Fibroblast of skin of right biceps (primary cell): ENCODE measurements around the gene IL4I1.
A peak's percentile ranks its signal among the peaks of the same experiment; 100 is the strongest.

Experiments
- DNase-seq: peaks from one replicate; pipeline ENCODE4 v3.0.0-alpha.2; 2013

IL4I1 gene

GRCh38 chr19:49862391-49863253 lies 34.1 kb downstream of the IL4I1 start:
- no peak for DNase-seq

- DNase-seq: no peak
These were observed 34.9 kb downstream of the IL4I1 start for GRCh38 chr19:49861541-49862378.

GRCh38 chr19:49861107-49861506 lies 35.6 kb downstream of the IL4I1 start:
- no peak for DNase-seq

DNA sequence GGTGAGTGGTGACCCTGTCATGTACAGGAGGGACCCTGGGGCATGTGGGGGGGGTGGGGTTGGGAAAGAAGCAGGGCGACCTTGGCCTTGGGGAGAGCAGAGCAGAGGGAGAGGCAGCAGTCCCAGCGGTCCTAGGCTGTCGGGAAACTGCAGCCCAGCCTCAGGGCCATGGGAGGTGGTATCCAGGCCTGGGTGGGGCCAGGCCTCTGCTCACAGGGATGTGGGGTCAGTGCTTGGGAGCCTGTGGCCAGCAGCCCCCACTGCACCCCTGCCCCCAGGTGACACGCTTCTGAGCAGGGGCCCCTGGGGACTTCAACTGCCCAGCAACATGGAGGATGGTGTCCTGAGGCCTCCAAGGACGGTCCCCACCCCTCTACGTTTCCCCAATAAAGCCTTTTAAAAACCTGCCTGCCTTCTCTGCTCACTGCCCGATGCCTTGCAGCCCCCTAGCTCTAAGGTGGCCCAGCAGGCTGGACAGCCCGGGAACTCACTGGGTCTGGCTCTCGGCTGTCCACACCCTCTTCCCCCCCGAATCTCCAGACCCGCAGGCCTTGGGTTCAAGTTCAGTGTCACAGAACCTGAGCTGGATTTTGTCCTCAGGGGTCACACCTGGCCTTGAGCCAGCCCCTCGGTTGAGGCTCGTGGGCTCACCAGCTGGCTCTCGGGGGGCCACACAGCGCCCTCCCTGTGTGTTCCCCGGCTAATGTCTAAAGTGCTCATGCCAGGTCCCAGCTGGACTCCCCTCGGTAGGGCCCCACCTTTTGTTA lies 36.2 kb downstream of the IL4I1 start:
- no peak for DNase-seq

DNA sequence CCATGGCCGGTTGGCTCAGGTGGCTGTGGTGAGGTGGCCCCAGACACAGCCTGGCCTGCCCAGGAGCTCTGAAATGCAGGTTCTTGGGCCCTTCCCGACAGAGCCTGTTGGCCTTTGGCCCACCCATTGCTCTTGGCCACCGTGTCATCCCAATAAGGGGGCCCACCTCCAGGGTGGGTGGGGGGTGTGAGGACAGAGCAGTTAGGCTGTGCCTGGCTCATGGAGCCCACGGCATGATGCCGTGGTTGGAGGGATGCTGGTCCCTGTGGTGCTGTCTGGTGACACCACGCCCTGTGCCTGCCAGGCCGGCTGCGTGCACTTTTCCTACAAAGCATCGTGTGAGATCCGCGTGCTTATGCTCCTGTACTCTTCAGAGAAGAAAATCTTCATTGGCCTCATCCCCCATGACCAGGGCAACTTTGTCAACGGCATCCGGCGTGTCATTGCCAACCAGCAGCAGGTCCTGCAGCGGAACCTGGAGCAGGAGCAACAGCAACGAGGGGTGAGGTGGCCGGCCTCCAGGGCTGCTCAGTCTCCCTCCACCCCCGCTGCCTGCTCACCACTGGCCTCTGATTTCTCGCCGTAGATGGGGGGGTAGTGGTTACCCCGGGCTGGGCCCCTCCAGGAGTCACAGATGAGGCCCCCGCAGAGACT lies 36.9 kb downstream of the IL4I1 start:
- DNase-seq: no peak

DNA sequence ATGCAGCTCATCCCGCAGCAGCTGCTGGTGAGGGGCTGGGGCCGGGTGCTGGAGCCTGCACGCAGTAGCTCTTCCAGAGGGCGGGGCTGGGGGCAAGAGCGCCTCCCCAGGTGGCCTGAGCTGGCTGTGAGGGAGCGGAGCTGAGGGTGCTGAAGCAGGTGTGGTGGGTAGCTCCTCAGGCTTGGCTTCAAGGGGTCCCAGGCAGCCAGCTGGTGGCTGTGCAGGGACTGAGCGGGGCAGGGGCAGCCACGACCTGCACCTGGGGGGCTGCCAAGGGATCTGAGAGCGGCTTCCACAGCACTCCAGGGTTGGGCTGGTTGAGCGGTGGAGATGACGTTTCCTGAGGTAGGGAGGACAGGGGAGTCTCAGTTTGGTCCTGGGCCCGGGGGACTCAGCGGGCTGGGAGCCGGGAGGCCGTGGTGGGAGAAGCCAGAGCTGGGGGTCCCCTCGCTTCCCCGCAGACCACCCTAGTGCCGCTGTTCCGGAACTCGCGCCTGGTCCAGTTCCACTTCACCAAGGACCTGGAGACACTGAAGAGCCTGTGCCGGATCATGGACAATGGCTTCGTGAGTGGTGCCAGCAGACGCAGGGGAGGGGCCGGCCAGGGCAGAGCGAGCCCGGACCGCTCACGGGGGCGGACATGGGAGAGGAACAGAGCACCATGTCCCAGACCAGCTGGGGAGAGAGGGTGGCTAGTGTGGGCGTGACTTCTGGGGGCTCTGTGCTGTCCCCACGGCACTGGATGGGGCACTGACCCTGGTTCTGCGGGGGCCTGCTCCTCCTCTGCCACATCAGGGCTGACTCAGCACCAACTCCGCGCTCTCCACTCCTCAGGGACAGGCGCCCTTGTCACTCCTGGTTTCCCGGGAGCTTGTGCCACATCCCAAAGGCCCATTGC lies 38.4 kb downstream of the IL4I1 start:
- no peak for DNase-seq

- no peak for DNase-seq
These were observed 38.9 kb downstream of the IL4I1 start for GRCh38 chr19:49857838-49858087.

GRCh38 chr19:49857061-49857837 lies 39.4 kb downstream of the IL4I1 start:
- no peak for DNase-seq

GRCh38 chr19:49856574-49857021 lies 40.1 kb downstream of the IL4I1 start:
- DNase-seq: no peak

GRCh38 chr19:49855676-49856573 lies 40.8 kb downstream of the IL4I1 start:
- DNase-seq: no peak

DNA sequence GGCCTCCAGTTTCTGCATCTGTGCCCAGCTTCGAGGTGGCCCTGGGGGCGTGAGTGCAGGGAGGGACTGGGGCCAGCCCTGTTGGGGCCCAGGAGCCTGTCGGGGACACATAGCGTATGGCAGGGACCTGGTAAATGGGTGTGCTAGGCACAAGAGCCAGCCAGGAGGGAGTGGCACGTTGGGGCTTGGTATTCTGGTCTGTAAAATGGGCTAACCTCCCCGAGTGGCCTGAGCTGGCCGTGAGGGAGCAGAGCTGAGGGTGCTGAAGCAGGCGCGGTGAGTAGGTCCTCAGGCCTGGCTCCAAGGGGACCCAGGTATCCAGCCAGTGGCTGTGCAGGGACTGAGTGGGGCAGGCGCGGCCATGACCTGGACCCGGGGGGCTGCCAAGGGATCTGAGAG lies 41.4 kb downstream of the IL4I1 start:
- DNase-seq: no peak

DNA sequence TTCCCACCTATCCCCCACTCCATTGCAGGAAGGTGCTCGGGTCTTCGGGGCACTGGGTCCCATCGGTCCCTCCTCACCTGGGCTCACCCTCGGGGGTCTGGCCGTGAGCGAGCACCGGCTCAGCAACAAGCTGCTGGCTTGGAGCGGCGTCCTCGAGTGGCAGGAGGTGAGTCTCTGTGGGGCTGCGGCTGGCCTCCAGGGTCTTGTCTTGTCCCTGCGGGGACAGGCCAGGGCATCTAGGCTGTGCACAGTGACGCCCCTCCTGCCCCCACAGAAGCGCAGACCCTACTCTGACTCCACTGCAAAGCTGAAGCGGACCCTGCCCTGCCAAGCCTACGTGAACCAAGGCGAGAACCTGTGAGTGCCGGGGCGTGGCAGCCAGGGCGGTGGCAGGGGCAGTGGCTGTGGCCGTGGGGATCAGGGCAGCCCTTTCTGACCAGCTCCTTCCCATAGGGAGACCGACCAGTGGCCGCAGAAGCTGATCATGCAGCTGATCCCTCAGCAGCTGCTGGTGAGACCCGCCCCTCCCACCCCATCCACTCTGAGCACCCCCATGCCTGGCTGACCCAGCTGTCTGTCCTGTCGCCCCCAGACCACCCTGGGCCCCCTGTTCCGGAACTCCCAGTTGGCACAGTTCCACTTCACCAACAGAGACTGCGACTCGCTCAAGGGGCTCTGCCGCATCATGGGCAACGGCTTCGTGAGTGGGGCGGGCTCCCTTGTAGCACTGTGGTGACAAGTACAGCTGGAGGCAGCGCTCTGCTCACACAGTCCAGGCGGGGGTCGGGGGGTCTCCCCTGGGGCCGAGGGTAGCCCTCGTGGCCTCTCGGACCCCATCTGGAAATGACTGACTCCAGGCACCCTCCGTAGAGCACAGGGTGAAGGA lies 42.1 kb downstream of the IL4I1 start:
- no peak for DNase-seq

- no peak for DNase-seq
These were observed 42.8 kb downstream of the IL4I1 start for GRCh38 chr19:49853852-49854377.

GRCh38 chr19:49852631-49853126 lies 44.0 kb downstream of the IL4I1 start:
- DNase-seq: no peak

GRCh38 chr19:49851456-49852259 lies 45.0 kb downstream of the IL4I1 start:
- DNase-seq: peak; percentile 58

- DNase-seq: peak; percentile 93
These were observed 46.0 kb downstream of the IL4I1 start, which contains the start of gene PTOV1 for GRCh38 chr19:49850487-49851342. TSS of gene PTOV1 (plus strand) at chr19:49851159.

- DNase-seq: no peak
These were observed 46.5 kb downstream of the IL4I1 start for GRCh38 chr19:49850221-49850486.
